Activated effector memory CD4-positive, alpha-beta T cell treated with anti-CD3 and anti-CD28 coated beads, Interleukin-2, amount 50 U/mL, for 16 hours (primary cell): ENCODE results near the gene FRMD4A.

Experiments used
- DNase-seq: peaks from one replicate; pipeline ENCODE4 v3.0.0-alpha.2; 2020

The FRMD4A gene

GRCh38 chr10:14330388-14331061, at the start of gene FRMD4A:
Gene FRMD4A, minus strand, starts transcription at chr10:14330924.
- DNase-seq: no peak

GRCh38 chr10:14379556-14380280, 49.0 kb upstream of the FRMD4A start:
- DNase-seq: no peak

GRCh38 chr10:14378387-14378960, 47.8 kb upstream of the FRMD4A start:
- DNase-seq: no peak

DNA sequence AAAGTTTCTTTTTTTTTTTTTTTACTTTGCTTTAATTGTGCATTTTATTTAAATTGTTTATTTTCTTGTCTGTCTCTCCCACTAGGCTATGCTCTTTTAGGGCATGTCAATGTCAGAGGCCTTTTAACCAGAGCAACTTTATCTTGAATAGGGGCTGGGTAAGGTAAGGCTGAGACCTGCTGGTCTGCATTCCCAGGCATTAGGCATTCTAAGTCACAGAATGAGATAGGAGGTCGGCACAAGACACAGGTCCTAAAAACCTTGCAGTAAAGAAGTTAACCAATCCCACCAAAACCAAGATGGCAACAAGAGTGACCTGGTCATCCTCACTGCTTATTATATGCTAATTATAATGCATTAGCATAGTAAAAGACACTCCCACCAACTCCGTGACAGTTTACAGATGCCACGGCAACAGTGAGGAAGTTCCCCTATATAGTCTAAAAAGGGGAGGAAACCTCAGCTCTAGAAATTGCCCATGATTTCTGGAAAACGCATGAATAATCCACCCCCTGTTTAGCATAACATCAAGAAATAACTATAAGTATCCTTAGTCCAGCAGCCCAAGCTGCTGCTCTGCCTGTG, 47.0 kb upstream of the FRMD4A start:
- no peak for DNase-seq

- DNase-seq: no peak
These were observed 44.2 kb upstream of the FRMD4A start for GRCh38 chr10:14374745-14375445.

DNA sequence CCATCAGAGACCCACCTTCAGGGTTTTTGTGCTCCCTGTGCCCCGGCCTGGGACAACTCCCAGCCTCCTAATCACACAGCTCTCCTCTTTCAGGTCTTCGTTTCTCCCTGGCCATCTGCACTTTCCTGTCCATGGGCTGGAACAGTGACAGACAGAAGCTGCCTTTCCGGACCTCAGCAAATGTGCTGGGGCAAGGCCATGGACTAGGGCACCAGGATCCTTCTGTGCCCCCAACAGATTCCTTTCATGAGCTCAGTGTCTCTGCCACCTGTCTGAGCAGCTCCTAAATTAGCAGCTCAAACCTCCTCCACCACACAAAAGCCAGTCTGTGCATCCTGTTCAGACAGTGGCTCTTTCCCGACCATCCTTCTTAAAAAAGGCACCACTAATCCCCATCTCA, 41.9 kb upstream of the FRMD4A start:
- no peak for DNase-seq

DNA sequence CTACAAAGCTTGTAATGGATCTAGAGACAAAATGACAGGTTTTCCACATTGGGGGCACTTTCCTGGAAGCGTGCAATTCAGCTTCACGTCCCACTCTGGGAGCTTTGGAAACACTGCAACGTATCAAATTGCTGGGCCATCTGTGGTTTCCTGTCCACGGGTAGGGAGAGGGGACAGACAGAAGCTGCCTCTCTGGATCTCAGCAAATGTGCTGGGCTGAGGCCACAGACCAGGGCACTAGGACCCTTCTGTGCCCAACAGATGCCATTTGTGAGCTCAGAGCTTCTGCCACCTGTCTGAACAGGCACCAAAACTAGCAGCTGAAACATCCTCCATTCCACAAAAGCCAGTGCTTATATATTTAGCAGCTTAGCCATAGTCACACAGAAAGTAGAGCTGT, 40.9 kb upstream of the FRMD4A start:
- no peak for DNase-seq

GRCh38 chr10:14370894-14371293, 40.2 kb upstream of the FRMD4A start:
- DNase-seq: no peak

- DNase-seq: no peak
These were observed 39.2 kb upstream of the FRMD4A start for GRCh38 chr10:14369906-14370305.

DNA sequence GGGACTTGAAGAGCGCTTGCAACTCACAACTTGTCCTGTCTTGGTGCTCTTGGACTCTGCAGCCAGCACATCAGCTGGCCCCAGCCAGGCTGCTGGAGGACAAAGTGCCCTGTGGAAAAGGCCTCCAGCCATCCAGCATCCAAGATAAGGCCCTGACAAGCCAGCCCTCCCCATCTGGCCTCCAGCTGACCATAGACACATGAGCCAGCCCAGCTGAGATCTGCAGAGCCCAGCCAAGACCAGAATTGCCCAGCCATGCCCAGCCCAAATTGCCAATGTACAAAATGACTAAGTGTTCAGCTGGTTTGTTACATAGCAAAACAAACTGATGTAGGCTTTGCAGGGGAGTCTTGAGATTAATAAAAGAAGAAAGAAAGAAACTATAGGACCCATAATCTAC, 36.0 kb upstream of the FRMD4A start:
- DNase-seq: no peak

DNA sequence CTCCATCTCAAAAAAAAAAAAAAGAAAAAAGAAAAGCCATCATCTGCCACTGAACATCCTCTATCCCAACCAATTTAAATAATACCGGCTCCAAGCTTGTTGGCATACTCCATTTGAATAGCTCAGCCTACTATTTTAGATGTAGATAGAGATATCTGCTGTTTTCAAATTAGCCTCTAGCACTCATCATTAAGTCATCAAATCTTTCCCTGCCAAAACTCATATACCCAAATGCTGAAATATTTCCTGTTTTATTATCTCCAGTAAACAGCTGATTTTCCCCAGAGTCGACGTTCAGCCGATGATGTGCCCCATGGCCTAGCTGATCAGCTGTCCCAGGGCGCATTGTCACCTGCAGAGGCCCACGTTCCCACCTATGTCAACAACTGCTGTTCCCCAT, 34.5 kb upstream of the FRMD4A start:
- DNase-seq: no peak

DNA sequence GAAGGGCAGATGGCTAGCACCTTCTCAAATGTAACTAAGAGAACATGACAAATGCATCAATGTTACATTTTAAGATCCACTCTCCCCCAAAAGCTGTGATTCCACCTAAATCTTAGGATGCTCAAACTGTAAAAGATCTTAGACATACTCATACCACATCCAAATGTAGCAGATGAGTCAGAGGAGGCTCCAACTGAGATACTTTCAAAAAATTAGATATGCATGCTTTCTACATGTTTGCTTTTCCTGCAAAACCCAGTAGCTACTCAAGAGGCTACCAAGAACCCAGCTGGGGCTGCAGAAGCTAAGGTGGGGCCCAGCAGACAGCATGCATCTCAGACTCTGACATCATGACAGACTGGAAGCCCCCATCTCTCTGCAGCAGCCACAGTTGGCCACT, 31.4 kb upstream of the FRMD4A start:
- no peak for DNase-seq

DNA sequence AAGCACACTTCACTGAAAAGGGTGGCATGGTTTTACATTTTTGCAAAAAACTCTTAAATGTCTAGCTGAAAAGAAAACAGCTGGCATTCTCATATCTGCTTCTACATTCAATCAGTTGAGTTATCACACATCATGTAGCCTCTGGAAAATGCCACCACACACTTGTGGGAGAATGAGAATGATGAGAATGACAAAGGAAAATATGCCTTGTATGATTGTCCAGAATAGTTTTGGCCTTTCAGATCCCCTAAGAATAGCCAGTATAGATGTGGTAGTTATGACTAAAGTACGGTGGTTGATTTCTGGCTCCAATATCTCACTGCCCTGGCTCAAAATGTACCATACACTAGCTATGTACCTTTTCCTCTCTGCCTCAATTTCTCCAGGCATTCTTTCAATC, 30.2 kb upstream of the FRMD4A start:
- no peak for DNase-seq

DNA sequence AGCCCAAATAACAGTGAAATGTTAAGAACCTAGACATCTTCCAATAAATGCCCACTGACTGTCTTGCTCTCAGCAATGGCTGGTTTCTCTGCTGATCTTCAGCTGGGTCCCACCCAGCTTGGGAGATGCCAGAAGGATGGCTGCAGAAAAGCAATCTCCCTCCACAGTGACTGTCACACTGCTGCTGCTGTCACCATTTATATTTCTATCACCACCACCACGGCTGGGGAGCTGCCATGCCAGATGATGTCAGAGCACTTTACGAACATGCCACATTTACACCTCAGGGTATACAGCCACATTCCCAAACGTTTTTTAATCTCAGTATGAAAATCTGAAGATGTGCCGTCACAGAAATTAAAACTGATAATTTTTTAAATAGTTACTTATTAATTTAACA, 29.8 kb upstream of the FRMD4A start:
- no peak for DNase-seq

DNA sequence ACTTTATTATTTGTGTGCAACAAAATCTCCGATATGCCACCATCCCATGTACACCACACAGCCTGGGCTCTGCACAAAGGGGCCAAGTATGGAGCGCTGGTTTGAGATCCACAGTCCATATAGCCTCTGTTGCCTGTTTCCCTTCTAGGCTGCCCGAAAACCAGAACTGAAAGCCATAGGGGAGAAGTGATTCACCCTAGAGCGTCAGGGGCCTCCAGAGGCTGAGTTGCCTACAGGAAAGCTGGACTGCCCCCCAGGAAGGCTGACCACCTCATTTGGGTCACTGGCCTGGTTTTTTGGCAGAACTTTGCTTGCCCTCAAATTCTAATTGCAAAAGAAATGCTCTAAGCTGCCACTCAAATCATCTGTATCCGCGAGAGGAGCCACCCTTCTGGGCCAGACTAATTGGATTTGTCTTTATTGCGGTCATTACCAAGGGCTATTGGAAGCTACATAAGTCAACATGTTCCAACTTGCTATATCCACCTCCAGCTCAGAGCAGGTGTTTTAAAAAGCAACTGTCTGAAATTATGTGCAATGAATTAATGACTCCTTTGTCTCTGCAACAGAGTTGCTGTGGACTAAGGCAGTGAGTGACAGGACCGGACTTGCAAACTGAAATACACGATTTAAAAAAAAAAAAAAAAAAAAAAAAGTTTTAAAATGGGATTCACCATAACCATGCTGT, 28.3 kb upstream of the FRMD4A start:
- no peak for DNase-seq

GRCh38 chr10:14356921-14357320, 26.2 kb upstream of the FRMD4A start:
- DNase-seq: no peak

GRCh38 chr10:14355750-14356149, 25.0 kb upstream of the FRMD4A start:
- DNase-seq: no peak

- no peak for DNase-seq
These were observed 22.7 kb upstream of the FRMD4A start for GRCh38 chr10:14353291-14353913.

GRCh38 chr10:14350006-14350405, 19.3 kb upstream of the FRMD4A start:
- DNase-seq: no peak

- DNase-seq: no peak
These were observed 18.4 kb upstream of the FRMD4A start for GRCh38 chr10:14349081-14349480.

DNA sequence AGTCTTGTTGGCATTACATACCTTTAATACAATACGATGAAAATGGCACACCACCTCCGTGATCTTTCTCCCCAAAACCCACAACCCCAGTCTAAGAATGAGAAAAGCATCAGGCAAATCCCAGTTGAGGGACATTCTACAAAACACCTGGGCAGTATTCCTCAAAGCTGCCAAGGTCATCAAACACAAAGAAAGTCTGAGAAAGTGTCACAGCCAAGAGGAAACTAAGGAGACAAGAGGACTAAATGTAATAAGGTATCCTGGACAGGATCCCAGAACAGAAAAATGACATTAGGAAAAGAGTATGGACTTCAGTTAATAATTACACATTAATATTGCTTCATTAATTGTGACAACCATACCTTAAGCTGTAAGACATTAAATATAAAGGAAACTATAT, 14.5 kb upstream of the FRMD4A start:
- no peak for DNase-seq

- DNase-seq: no peak
These were observed 9.5 kb upstream of the FRMD4A start for GRCh38 chr10:14340051-14340744.
